HG02798 (cell line): Measurements from ENCODE around the gene PTH1R.
A peak's percentile ranks its signal among the peaks of the same experiment; 100 is the strongest.

Experiments
- ATAC-seq: cut with Tn5 transposase; IDR thresholded peaks from one replicate; pipeline ENCODE4 v1.9.1; 2021; ENCODE audit warnings: mild to moderate bottlenecking; ENCODE audit not compliant: unreplicated experiment, poor library complexity

The PTH1R gene

DNA sequence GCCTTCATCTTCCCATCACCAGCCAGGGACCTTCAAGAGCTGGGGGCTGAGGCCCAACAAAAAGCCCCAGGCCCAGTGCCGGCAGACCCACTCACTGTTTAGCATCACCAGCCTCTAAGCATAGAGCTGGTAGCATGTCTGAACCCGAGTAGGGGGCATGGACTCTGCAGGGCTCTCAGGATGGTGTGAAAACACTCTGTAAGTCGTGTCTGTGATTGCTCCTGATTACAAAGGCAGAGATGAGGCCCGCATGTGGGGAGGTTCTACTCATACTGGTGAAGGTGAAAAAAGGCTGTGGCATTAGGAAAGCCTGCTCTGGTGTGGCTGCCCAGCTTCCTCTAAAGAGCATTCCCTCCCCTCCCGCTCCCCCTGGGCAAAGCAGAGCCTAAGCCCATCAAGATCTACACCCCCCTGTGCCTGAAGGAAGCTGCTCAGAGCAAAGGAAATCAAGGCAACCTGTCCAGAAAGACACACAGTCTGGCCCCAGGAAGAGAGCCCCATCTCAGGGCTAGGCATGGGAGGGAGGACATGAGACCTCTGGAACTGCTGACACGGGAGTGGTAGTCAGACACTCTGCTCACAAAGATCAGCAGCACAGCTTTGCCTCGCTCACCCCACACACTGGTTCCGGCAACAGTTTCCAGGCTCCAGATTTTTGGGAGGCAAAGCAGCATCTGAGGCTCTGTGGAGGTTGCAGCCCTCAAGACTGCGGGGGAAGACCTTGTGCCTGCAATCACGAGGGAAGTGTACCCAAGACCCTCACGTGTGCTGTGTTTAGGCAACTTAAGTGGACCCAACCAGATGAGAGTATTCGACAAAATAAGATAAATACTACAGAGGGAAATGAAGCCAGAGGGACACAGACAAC lies 62.3 kb downstream of the PTH1R start:
- no peak for ATAC-seq

GRCh38 chr3:46942076-46942475 lies 64.6 kb downstream of the PTH1R start:
- ATAC-seq, result no peak

DNA sequence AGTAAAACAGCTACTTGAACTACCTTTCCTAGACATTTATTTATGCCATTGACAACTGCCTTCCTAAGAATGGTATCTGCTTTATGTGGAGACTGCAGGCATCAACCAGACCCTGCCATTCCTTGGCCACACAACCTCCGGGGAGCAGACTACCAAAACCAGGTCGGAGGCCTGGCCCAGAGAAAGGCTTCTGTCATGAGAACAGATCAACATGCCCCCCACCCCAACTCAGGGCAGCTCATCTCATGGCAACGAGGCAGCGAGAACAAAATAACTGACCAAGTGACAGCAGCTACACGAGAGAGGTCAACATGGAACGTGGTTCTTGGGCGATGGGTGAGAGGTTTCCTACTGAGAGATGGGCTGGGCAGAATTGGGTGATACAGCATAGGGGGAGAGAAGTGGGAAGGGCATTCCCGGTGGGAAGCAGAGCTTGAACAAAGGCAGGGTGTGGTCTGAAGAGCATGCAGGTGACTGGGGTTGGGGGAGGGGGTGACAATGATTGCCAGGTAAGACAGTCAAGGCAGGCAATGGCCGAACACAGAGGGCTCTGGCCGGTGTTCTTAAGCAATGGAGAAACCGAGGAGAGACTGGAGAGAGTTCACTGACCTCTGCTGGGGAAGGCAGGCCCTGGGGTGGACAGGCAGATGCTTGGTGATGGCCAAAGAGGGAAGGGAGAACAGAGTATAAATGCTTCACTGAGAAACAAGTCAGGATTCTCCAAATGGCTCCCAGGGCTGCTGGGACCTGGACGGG lies 65.1 kb downstream of the PTH1R start:
- ATAC-seq, result no peak

GRCh38 chr3:46943237-46944187 lies 66.0 kb downstream of the PTH1R start:
- ATAC-seq, result peak; percentile 37

GRCh38 chr3:46944191-46944590 lies 66.7 kb downstream of the PTH1R start:
- no peak for ATAC-seq

DNA sequence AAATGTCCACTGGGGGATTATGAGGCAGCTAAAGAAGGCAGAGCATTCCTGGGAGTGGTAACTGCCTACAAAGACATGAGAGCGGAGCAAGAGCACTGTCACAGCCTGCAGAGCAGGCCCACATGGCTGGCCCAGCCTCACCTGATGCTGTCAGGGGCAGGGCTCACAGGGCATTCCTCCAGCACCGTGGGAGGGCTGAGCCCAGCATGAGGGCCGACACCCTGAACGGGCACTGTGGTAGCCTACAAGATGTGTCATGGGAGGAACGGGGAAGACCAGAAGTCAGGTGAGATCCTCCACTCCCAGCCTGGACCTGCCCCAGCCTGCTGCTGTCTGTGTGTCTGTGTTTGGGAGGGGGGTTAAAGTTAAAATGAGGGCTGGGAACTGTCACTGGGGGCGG lies 68.9 kb downstream of the PTH1R start:
- ATAC-seq, result no peak

GRCh38 chr3:46946856-46947545 lies 69.5 kb downstream of the PTH1R start:
- no peak for ATAC-seq

GRCh38 chr3:46947546-46947901 lies 70.0 kb downstream of the PTH1R start:
- no peak for ATAC-seq

GRCh38 chr3:46947981-46948791 lies 70.7 kb downstream of the PTH1R start:
- no peak for ATAC-seq

DNA sequence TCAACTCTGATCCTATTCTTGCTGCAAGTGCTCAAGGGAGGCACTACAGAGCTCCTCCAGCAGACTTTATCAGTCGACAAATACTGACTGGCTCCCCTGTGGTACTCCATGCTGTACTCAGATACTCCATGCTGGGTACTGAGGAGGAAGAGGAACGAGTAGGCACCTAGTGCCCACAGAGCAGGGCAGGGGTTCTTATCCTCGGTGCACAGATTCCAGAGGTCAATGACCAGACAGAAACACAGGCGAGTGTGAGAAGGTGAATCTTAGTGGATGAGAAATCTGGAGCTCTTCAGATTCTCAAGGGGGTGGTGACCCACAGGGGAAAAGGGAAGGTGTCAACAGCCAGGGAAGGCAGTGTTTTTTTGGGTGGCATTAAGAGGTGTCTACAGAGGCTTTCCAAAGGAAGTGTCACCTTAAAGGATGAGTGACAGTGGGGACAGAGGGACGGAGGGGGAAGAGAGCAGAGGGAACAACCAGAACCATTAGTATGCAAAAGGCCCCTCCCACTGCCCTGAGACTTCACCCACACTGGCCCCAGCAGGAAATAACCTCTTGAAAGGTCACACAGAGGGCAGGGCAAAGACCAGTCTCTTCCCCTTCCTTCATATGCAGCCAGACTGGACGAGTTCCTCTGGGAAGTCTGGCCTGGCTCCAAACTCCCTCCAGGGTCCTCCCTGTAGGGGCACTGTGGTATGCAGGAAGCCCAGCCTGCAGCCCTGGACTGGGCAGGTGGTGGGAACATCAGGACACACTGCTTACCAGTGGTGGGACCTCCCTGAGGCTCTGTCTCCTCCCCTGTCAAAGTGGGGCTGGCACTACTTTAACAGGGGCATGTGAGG lies 71.5 kb downstream of the PTH1R start:
- ATAC-seq, result peak; percentile 55

GRCh38 chr3:46950177-46950576 lies 72.7 kb downstream of the PTH1R start:
- no peak for ATAC-seq

- ATAC-seq, result no peak
Measured at GRCh38 chr3:46950650-46951241, 73.2 kb downstream of the PTH1R start.

GRCh38 chr3:46952813-46953212 lies 75.3 kb downstream of the PTH1R start:
- ATAC-seq, result no peak
